Activated CD4-positive, alpha-beta memory T cell treated with anti-CD3 and anti-CD28 coated beads for 36 hours (primary cell): ENCODE data around the gene GPR162. TPM values are rescaled to one million over a fixed set of nuclear protein-coding genes. Genes with fewer than 3 reads are reported as not detected.
A peak's percentile ranks its signal among the peaks of the same experiment; 100 is the strongest.

ENCODE experiments used
- CTCF ChIA-PET: fragments of 350-600 bp; sonication (Branson Sonifier 250); formaldehyde crosslinking; loops from one replicate; lab custom pipeline; 2021; ENCODE audit warnings: antibody characterized with exemption, inconsistent platforms; lab: Charles Lee
- POLR2A ChIA-PET: fragments of 350-600 bp; sonication (Branson Sonifier 250); formaldehyde crosslinking; loops from one replicate; lab custom pipeline; 2021; ENCODE audit warnings: antibody characterized with exemption; lab: Charles Lee
- DNase-seq: peaks from one replicate; pipeline ENCODE4 v3.0.0-alpha.2; 2020
- H3K27ac Mint-ChIP-seq: one replicate; pipeline ENCODE4 v1.8.0; 2021; ENCODE audit warnings: mixed read lengths
- H3K27me3 Mint-ChIP-seq: one replicate; pipeline ENCODE4 v1.8.0; 2021; ENCODE audit warnings: mixed read lengths
- H3K36me3 Mint-ChIP-seq: one replicate; pipeline ENCODE4 v1.8.0; 2021; ENCODE audit warnings: mixed read lengths
- H3K4me1 Mint-ChIP-seq: one replicate; pipeline ENCODE4 v1.8.0; 2021; ENCODE audit warnings: low read depth, mixed read lengths
- H3K4me3 Mint-ChIP-seq: one replicate; pipeline ENCODE4 v1.8.0; 2021; ENCODE audit warnings: mild to moderate bottlenecking, mixed read lengths
- H3K9me3 Mint-ChIP-seq: one replicate; pipeline ENCODE4 v1.8.0; 2021; ENCODE audit warnings: mixed read lengths
- intact Hi-C: fragments of 100-400 bp; cut with micrococcal nuclease; formaldehyde crosslinking; loops from one replicate; pipeline ENCODE4 v1.15.1; 2023
- total RNA-seq, 2 experiments: library from RNA; stranded (reverse); gene quantifications; one replicate each; pipeline ENCODE4 v1.2.3, GENCODE V29; 2021

Gene GPR162, protein sequence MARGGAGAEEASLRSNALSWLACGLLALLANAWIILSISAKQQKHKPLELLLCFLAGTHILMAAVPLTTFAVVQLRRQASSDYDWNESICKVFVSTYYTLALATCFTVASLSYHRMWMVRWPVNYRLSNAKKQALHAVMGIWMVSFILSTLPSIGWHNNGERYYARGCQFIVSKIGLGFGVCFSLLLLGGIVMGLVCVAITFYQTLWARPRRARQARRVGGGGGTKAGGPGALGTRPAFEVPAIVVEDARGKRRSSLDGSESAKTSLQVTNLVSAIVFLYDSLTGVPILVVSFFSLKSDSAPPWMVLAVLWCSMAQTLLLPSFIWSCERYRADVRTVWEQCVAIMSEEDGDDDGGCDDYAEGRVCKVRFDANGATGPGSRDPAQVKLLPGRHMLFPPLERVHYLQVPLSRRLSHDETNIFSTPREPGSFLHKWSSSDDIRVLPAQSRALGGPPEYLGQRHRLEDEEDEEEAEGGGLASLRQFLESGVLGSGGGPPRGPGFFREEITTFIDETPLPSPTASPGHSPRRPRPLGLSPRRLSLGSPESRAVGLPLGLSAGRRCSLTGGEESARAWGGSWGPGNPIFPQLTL
- total RNA-seq: under 1 TPM in 1 of 2 experiments, not detected in 1; 0.31 TPM

DNA sequence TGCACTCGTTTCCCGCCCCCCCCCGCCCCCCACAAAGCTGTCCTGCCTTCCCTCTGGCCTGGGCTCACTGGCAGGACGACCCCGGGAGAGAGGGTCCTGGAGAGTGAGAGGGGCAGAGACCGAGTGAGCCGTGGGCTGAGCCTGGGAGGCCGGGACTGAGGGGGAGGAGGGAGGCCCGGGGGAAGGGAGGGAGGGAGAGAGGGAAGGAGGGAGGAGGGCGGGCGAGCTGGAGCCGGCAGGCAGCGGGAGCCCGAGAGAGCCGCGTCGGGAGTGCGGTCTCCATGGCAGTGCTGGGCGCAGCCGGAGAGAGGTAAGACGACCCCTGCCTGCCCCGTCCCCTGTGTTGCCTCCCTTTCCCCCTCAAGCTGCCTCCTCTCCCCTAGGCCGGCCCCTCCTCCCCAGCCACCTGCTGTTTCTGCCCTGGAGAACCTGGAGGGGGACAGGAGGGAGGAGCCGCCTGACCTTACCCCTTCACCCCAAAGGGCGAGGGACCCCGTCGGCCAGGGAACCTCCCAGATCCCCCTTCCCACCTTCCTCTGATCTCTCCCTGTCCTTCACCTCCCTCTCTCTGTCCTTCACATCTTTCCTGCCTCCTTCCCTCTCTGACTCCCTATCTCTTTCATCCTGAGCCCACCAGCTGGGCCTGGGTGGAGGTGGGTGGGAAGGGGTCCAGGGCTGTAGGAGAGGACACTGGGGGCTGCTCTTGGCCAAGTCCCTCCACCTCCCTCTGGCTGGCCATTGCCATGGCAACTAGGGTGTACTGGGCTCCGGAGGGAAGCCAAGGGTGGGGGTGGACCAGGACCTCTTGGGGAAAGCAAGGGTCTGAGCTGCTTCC, at the start of gene GPR162:
TSS of gene GPR162 (plus strand) at position 231 of the 835 bp plus-strand sequence. CDS start 2,078 bp downstream, outside the sequence.
- ChIA-PET POLR2A (interaction anchor here (0.5 to 0.8 kb wide), 2 partner anchors 51 to 130 kb away, joined by 3 read pairs; partner anchors contain the start of gene SPSB2), CTCF (interaction anchor here (1.1 to 7.0 kb wide), 4 partner anchors 9 to 68 kb away, joined by 3 to 91 read pairs (median 10); partner anchors contain the start of gene MLF2)
- DNase-seq: peak; percentile 30
- Mint-ChIP-seq H3K4me1 (peaks cover 14% of the 10 kb centered on the region), H3K4me3 (peak within 1 kb of the TSS; percentile 26), H3K27me3 (peaks cover 12% of the 10 kb centered on the region), H3K36me3 (peaks cover 18% of the 10 kb centered on the region), H3K9me3 (no peaks in the 10 kb centered on the region), H3K27ac (no peak within 1 kb of the TSS)
- intact Hi-C loops: loop anchor here (1.0 kb wide), 1 partner anchor 69 kb away; the partner anchor contains the start of gene MLF2

DNA sequence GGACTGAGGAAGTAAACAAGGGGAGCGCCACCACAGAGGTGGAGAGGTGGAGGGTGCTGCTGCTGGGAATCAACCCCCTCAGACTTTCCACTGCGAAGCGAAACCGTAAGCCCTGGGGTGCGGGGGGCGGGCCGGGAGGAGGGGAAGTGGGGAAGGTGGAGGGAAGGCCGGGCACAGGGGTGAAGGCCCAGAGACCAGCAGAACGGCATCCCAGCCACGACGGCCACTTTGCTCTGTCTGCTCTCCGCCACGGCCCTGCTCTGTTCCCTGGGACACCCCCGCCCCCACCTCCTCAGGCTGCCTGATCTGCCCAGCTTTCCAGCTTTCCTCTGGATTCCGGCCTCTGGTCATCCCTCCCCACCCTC, 49.3 kb upstream of the GPR162 start, which contains the start of gene LAG3:
TSS of gene LAG3 (plus strand) at position 190 of the 365 bp plus-strand sequence. CDS start 333 bp downstream, outside the sequence.
- peak within 1 kb of the TSS; percentile 86 for H3K4me3 Mint-ChIP-seq
- peaks cover 13% of the 10 kb centered on the region for H3K27me3 Mint-ChIP-seq
- intact Hi-C loops: no loop called here
- no peaks in the 10 kb centered on the region for H3K9me3 Mint-ChIP-seq
- peak within 1 kb of the TSS; percentile 84 for H3K27ac Mint-ChIP-seq
- CTCF ChIA-PET: interaction anchor here (1.0 to 3.7 kb wide), 6 partner anchors 8 to 83 kb away, joined by 3 to 24 read pairs (median 8); partner anchors contain the start of genes COPS7A, MLF2 and ZNF384
- peak; percentile 85 for DNase-seq
- H3K36me3 Mint-ChIP-seq: peaks cover 42% of the 10 kb centered on the region
- POLR2A ChIA-PET: interaction anchor here (0.6 to 3.7 kb wide), 4 partner anchors 14 to 157 kb away, joined by 4 to 12 read pairs (median 7); partner anchors contain the start of gene CD4
- H3K4me1 Mint-ChIP-seq: peaks cover 64% of the 10 kb centered on the region

DNA sequence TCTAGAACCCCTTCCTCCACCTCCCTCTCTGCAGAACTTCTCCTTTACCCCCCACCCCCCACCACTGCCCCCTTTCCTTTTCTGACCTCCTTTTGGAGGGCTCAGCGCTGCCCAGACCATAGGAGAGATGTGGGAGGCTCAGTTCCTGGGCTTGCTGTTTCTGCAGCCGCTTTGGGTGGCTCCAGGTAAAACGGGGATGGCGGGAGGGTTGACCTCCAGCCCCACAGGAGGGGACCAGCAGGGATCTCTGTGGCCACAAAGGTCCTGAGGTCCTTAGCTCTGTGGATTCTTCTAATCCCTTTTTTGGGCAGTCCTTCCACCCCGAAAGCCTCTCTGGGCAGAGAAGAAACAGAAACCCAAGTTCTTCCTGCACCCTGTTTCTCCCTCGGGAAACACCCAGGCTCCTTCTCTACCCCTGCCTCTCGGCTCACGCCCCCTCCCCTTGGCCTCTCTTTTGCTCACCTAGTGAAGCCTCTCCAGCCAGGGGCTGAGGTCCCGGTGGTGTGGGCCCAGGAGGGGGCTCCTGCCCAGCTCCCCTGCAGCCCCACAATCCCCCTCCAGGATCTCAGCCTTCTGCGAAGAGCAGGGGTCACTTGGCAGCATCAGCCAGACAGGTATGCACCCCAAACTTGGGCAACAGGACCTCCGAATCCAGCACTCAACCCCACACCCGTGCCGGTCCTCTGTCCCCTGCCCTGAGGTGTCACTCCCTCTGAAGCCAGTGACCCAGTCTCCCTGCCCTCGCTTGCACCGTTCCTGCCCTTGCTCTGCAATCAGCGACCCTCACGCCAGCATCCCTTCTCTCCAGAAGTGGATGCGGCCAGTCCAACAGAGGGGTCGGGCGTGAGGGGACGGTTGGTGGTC, 48.7 kb upstream of the GPR162 start:
- ChIA-PET POLR2A (interaction anchor here (1.2 to 3.7 kb wide), 3 partner anchors 13 to 19 kb away, joined by 6 to 12 read pairs (median 7); partner anchors contain the start of gene MLF2), CTCF (interaction anchor here (1.0 to 3.5 kb wide), 5 partner anchors 19 to 89 kb away, joined by 4 to 24 read pairs (median 5); partner anchors contain the start of genes COPS7A, MLF2 and ZNF384)
- Mint-ChIP-seq H3K4me3 (peak overlapping the region; percentile 86), H3K27ac (peak overlapping the region; percentile 84), H3K27me3 (peaks cover 9% of the 10 kb centered on the region), H3K9me3 (no peaks in the 10 kb centered on the region), H3K36me3 (peaks cover 44% of the 10 kb centered on the region), H3K4me1 (peaks cover 61% of the 10 kb centered on the region)
- intact Hi-C loops: no loop called here
- no peak for DNase-seq

DNA sequence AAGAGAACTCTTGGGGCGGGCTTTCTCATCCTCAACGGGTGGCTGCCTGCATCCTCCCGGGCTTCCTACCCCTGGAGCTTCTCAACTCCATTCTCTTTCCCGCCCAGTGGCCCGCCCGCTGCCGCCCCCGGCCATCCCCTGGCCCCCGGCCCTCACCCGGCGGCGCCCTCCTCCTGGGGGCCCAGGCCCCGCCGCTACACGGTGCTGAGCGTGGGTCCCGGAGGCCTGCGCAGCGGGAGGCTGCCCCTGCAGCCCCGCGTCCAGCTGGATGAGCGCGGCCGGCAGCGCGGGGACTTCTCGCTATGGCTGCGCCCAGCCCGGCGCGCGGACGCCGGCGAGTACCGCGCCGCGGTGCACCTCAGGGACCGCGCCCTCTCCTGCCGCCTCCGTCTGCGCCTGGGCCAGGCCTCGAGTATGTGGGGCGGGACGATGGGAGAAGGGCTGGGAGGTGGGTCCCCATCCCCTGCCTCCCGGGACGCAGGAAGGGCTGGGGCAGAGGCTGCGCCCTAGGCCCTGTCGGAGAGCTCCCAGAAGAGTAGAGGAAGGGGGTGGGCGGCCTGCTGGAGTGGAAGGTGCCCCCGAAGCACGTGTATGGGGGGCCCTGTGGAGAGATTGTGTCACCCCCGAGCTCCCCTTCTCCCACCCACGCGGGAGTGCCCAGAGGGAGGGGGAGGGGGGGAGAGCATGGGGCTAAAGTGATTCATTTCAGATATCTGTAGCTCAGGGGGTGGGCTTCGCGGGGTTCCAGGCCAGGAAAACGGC, 47.9 kb upstream of the GPR162 start:
- peak; percentile 61 for DNase-seq
- POLR2A ChIA-PET: interaction anchor here (0.6 to 3.7 kb wide), 5 partner anchors 15 to 50 kb away, joined by 3 to 13 read pairs (median 7); partner anchors contain the start of genes CD4, COPS7A and MLF2
- Mint-ChIP-seq H3K4me3 (peak overlapping the region; percentile 86), H3K9me3 (no peaks in the 10 kb centered on the region), H3K36me3 (peaks cover 51% of the 10 kb centered on the region), H3K27me3 (peaks cover 4% of the 10 kb centered on the region), H3K4me1 (peaks cover 62% of the 10 kb centered on the region), H3K27ac (peak overlapping the region; percentile 84)
- intact Hi-C loops: loop anchor here (2.0 kb wide), 1 partner anchor 17 kb away; no protein-coding TSS in a partner anchor
- CTCF ChIA-PET: interaction anchor here (1.0 to 5.2 kb wide), 6 partner anchors 7 to 89 kb away, joined by 3 to 51 read pairs (median 7); partner anchors contain the start of genes CD4, MLF2 and PTMS

DNA sequence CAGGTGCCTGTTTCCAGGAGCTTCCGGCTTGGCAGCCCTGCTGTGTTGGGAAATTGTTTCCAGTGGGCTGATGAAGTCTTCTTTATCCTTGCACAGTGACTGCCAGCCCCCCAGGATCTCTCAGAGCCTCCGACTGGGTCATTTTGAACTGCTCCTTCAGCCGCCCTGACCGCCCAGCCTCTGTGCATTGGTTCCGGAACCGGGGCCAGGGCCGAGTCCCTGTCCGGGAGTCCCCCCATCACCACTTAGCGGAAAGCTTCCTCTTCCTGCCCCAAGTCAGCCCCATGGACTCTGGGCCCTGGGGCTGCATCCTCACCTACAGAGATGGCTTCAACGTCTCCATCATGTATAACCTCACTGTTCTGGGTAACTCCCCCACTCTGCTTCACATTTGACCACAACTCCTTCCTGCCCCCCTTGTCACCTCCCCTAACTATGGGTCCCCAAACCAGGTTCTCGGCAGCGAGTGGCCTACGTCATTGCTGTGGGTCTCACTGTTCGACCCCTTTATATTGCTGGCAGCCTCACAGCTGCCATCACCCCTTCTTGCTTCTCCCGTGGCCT, 47.0 kb upstream of the GPR162 start:
- ChIA-PET CTCF (interaction anchor here (1.0 to 5.2 kb wide), 7 partner anchors 8 to 90 kb away, joined by 3 to 51 read pairs (median 6); partner anchors contain the start of genes CD4, MLF2 and PTMS), POLR2A (interaction anchor here (0.8 to 3.7 kb wide), 5 partner anchors 15 to 51 kb away, joined by 3 to 13 read pairs (median 7); partner anchors contain the start of genes CD4, COPS7A and MLF2)
- Mint-ChIP-seq H3K27me3 (peaks cover 3% of the 10 kb centered on the region), H3K4me1 (peaks cover 68% of the 10 kb centered on the region), H3K9me3 (no peaks in the 10 kb centered on the region), H3K27ac (peak overlapping the region; percentile 80), H3K36me3 (peaks cover 54% of the 10 kb centered on the region), H3K4me3 (peak overlapping the region; percentile 80)
- peak; percentile 36 for DNase-seq
- intact Hi-C loops: loop anchor here (2.0 kb wide), 1 partner anchor 16 kb away; no protein-coding TSS in a partner anchor

DNA sequence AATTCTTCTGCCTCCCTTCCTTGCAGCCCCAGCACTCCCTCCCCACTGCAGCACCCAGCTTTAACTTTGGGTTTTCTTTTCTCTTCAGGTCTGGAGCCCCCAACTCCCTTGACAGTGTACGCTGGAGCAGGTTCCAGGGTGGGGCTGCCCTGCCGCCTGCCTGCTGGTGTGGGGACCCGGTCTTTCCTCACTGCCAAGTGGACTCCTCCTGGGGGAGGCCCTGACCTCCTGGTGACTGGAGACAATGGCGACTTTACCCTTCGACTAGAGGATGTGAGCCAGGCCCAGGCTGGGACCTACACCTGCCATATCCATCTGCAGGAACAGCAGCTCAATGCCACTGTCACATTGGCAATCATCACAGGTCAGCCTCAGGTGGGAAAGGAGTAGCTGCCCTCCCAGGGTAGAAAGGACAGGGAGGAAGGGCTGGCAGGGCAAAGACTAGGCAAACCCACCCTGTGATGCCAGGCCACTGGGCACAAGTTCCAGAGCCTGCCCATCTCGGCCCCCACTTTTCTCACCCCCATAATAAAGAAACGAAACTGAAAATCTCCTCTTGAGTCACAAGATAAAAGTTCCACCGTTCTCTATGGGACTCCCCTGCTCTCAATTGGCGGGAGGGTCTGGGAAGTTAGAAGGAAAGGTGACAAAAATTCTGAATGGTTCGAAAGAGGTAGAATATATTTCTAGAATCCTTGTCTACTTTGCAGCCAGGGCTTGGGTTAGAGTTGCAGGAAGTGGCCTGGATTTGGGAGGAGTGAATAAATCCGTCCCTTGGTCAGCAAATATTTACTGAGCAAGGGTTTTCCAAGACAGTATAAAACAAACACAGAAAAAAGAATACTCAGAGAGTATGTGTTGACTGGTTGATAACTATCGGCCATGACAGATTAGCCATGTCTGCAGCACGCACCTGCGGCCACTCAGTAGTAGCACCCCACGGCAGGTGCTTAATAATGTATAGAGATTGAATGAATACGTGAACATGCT, 46.1 kb upstream of the GPR162 start:
- CTCF ChIA-PET: interaction anchor here (1.0 to 5.2 kb wide), 5 partner anchors 9 to 22 kb away, joined by 3 to 51 read pairs (median 8); partner anchors contain the start of genes CD4, MLF2 and PTMS
- peak overlapping the region; percentile 80 for H3K27ac Mint-ChIP-seq
- intact Hi-C loops: loop anchor here (2.0 kb wide), 1 partner anchor 15 kb away; no protein-coding TSS in a partner anchor
- POLR2A ChIA-PET: interaction anchor here (1.4 to 3.7 kb wide), 3 partner anchors 14 to 22 kb away, joined by 5 to 13 read pairs (median 12); partner anchors contain the start of genes CD4 and MLF2
- H3K9me3 Mint-ChIP-seq: no peaks in the 10 kb centered on the region
- H3K4me1 Mint-ChIP-seq: peaks cover 76% of the 10 kb centered on the region
- H3K4me3 Mint-ChIP-seq: peak overlapping the region; percentile 80
- peaks cover 52% of the 10 kb centered on the region for H3K36me3 Mint-ChIP-seq
- DNase-seq: peak; percentile 22
- H3K27me3 Mint-ChIP-seq: peaks cover 3% of the 10 kb centered on the region

DNA sequence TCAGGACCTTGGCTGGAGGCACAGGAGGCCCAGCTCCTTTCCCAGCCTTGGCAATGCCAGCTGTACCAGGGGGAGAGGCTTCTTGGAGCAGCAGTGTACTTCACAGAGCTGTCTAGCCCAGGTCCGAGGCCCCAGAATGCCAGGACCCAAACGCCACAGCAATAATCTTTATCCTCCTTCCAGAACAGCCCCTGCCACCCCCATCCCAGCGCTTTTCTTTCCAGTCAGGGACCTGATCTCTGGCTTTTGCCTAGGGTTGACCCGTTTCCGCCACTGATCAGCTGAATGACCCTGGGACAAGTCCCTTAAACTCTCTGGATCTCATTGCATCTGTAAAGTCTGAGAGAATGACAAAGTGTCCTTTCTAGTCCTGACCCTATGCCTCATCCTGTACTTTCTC, 44.2 kb upstream of the GPR162 start:
- Mint-ChIP-seq H3K4me1 (peaks cover 69% of the 10 kb centered on the region), H3K36me3 (peaks cover 49% of the 10 kb centered on the region), H3K27ac (no peak overlapping the region), H3K9me3 (no peaks in the 10 kb centered on the region), H3K4me3 (no peak overlapping the region), H3K27me3 (peaks cover 3% of the 10 kb centered on the region)
- CTCF ChIA-PET: interaction anchor here (0.6 to 5.2 kb wide), 5 partner anchors 11 to 182 kb away, joined by 3 to 72 read pairs (median 3); partner anchors contain the start of genes MLF2 and PTMS
- DNase-seq: no peak
- POLR2A ChIA-PET: interaction anchor here (0.7 to 1.0 kb wide), 3 partner anchors 9 to 84 kb away, joined by 3 to 6 read pairs (median 3); partner anchors contain the start of gene PTMS
- intact Hi-C loops: no loop called here

DNA sequence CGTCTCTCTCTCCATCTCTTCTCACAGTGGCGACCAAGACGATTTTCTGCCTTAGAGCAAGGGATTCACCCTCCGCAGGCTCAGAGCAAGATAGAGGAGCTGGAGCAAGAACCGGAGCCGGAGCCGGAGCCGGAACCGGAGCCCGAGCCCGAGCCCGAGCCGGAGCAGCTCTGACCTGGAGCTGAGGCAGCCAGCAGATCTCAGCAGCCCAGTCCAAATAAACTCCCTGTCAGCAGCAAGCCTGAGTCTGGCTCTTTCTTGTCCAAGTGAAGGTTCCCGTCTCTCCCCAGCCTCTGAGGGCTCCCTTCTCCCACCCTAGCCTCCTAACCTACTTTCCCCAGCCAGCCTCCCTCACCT, 43.4 kb upstream of the GPR162 start:
- intact Hi-C loops: no loop called here
- ChIA-PET POLR2A (interaction anchor here (0.6 to 1.8 kb wide), 5 partner anchors 11 to 146 kb away, joined by 3 to 19 read pairs (median 5); partner anchors contain the start of genes CD4, MLF2 and PTMS), CTCF (interaction anchor here (0.6 to 5.2 kb wide), 21 partner anchors 9 to 179 kb away, joined by 3 to 72 read pairs (median 4); partner anchors contain the start of genes CD4, MLF2, PTMS and ZNF384)
- Mint-ChIP-seq H3K27me3 (peaks cover 2% of the 10 kb centered on the region), H3K9me3 (no peaks in the 10 kb centered on the region), H3K36me3 (peaks cover 47% of the 10 kb centered on the region), H3K4me3 (peak overlapping the region; percentile 67), H3K27ac (peak overlapping the region; percentile 46), H3K4me1 (peaks cover 73% of the 10 kb centered on the region)
- no peak for DNase-seq
